GM12891 (cell line): ENCODE results near the gene GRPEL2.

Source experiments
- POLR2A ChIP-seq: IDR thresholded peaks from 2 replicates; pipeline ENCODE4 v1.6.1; 2011; ENCODE audit warnings: low read depth, low read length, control low read depth
- TAF1 ChIP-seq: IDR thresholded peaks from 2 replicates; pipeline ENCODE4 v1.6.1; 2011; ENCODE audit warnings: low read depth, low read length, control low read depth

GRCh38 chr5:149372932-149373331, 27.6 kb downstream of the GRPEL2 start:
- TF ChIP-seq TAF1 (no peak), POLR2A (no peak)
